ENCODE results near the gene CAMK2B. TPM values are rescaled to one million over a fixed set of nuclear protein-coding genes. Genes with fewer than 3 reads are reported as not detected.

CAMK2B gene
- total RNA-seq, 1 donor from 2014 or later = not detected

DNA sequence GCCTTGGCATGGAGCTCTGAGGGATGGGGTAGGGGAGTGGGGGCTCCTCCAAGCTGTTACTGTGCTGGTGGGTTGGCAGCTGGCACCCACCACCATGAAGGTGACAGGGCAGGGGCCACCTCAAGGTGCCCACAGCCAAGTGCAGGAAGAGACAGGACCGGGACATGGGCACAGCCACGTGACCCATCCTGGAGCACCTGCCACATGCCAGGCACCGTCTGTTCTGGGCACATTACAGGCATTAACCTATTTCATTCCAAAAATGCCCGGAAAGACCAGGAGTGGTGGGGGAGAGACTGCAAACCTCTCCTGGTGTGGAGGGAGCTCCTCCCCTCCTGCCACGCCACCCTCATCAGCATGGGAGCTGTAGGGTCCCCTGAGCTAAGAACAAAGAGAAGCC lies 56.7 kb downstream of the CAMK2B start:
- TF ChIP-seq, protein P1, sequence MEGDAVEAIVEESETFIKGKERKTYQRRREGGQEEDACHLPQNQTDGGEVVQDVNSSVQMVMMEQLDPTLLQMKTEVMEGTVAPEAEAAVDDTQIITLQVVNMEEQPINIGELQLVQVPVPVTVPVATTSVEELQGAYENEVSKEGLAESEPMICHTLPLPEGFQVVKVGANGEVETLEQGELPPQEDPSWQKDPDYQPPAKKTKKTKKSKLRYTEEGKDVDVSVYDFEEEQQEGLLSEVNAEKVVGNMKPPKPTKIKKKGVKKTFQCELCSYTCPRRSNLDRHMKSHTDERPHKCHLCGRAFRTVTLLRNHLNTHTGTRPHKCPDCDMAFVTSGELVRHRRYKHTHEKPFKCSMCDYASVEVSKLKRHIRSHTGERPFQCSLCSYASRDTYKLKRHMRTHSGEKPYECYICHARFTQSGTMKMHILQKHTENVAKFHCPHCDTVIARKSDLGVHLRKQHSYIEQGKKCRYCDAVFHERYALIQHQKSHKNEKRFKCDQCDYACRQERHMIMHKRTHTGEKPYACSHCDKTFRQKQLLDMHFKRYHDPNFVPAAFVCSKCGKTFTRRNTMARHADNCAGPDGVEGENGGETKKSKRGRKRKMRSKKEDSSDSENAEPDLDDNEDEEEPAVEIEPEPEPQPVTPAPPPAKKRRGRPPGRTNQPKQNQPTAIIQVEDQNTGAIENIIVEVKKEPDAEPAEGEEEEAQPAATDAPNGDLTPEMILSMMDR (conservative IDR thresholded peaks at IDR 0.05; ENCODE audit: low read depth, low read length) = no peak
- H3K4me3 ChIP-seq (ENCODE audit: low read depth, low read length) = no peak overlapping the region
- no peak for DNase-seq (ENCODE audit: low read depth)

DNA sequence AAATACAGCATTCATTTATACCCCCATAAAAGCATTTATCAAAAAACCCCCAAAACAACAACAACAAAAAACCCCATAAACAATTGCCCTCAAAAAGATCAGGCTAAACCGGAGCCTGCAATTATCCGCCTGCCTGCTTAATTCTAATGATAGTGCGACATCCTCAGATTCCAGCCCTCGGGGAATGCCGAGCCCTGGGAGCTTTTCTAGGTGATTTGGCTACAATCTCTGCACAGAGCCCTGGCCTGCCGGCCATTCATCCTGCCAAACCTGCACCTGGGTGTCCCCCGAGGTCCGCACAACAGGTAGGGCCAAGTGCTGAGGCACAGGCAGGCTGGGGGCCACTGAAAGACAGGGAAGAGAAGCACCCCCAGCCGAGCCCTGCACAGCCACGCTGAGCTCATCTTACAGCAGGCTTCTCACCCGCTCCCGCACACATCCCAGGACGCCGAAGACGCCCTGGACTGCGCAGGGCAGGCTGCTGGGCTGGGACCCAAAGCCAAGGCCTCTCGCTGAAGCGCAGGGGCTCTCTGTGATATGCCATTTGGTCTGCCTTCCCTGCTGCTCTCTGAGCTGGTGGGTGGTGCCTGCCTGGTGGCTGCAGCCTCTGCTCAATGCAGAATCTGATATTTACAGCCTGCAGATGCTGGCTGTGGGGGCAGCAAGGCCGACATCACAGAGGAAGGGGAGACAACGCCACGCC lies 57.5 kb downstream of the CAMK2B start:
- TF ChIP-seq, protein P1 (conservative IDR thresholded peaks at IDR 0.05; ENCODE audit: low read depth, low read length) = no peak
- DNase-seq (ENCODE audit: low read depth) = no peak
- no peak overlapping the region for H3K4me3 ChIP-seq (ENCODE audit: low read depth, low read length)

DNA sequence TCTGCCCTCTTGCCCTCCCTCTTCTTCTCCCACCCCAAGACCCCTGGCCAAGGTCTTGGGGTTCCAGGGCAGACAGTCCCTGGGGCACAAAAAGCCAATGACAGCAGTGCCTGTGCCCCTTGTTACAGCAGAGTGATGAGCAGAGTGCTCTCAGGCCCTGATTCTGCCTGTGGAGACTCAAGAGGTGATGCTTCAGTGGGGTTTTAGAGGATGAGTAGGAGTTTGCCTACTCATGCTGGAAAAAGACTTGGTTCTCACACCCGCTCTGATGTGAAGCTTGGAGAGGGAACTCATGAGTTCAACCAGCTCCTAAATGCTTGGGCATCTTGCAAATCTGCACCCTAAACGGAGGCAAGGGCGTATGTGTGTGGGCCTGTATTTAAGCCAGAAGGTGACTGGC lies 58.2 kb downstream of the CAMK2B start:
- TF ChIP-seq, protein P1 (conservative IDR thresholded peaks at IDR 0.05; ENCODE audit: low read depth, low read length) = no peak
- DNase-seq (ENCODE audit: low read depth) = no peak

DNA sequence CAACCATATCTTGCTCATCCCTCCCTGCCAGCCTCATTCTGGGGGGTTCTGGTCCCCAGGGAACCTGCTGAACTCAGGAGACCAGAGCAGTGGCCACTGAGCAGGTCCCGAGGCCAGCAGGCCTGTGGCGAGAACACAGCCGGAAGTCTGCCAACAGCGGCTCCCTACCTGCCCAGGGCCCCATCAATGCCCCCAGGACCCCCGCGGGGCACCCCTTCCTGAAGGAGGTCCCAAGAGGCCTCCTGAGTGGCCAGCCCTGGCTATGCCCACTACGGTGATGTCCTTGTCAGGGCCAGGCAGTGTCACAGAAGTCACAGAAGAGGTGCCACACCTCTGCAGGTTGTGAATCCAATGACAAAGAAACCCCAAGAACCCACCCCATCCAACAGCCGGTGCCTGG lies 58.9 kb downstream of the CAMK2B start:
- H3K4me3 ChIP-seq (ENCODE audit: low read depth, low read length) = no peak overlapping the region
- no peak for DNase-seq (ENCODE audit: low read depth)
- TF ChIP-seq, protein P1 (conservative IDR thresholded peaks at IDR 0.05; ENCODE audit: low read depth, low read length) = no peak

More for the DNA sequence above, 58.2 kb downstream of the CAMK2B start:
- no peak overlapping the region for H3K4me3 ChIP-seq (ENCODE audit: low read depth, low read length)

DNA sequence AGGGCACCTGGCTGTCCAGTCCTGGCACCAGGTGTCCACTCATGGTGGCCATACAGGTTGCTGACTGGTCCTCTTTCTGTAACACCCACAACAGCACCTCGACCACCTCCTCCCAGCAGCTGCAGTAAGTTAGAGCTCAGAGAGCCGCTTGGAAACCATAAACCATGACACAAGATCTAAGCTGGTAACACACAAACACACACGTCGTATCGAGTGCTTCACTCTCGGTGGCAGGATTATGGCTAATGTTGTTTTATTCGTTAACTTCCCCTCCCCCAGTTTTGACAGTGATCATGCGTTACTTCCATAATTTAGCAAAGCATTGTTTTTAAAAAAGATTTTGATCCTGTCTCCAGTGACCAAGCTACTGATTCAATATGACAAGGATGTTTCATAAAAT lies 59.7 kb downstream of the CAMK2B start:
- no peak for DNase-seq (ENCODE audit: low read depth)
- no peak overlapping the region for H3K4me3 ChIP-seq (ENCODE audit: low read depth, low read length)
- TF ChIP-seq, protein P1 (conservative IDR thresholded peaks at IDR 0.05; ENCODE audit: low read depth, low read length) = no peak

DNA sequence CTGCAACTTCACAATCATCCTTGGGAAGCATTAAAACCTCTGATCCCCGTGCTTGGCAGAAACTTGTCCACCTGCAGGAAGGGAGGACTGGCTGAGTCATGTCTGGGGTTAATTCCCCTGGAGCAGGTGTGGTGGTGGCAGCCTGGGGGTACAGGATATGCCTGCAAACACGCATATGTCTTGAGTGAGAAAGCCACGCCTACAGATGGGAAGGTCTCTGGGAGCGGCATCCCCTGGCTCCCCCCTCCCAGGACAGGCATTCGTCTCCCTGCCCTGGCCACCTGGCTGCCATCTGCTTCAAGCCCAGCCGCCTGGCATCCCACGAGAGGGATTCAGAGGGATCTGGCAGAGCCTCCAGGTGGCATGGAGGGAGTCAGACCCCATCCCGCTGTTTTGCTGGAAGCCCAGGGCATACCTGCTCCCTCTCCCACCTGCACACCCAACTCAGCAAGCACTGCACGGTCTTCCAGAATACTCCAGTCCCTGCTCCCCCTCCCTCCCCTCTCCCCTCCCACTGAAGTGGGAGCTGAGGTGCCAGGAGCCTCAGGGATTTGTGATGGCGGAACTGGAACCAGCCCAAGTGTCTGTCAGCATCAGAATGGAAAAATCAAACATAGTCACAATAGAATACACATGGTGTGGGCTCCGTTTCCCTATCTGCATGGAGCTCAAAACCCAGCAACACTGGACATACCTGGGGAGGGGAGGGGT lies 61.0 kb downstream of the CAMK2B start:
- no peak overlapping the region for H3K4me3 ChIP-seq (ENCODE audit: low read depth, low read length)
- no peak for DNase-seq (ENCODE audit: low read depth)
- TF ChIP-seq, protein P1 (conservative IDR thresholded peaks at IDR 0.05; ENCODE audit: low read depth, low read length) = no peak

Data from epithelial cell of proximal tubule (primary cell).